Ectodermal cell (in vitro differentiated cells): ENCODE data around the gene UBE2E3.
"Not testable (repeated sequence)": the region's sequence is repeated elsewhere in the genome, so short reads cannot be mapped to it uniquely, and the experiment has no call there.

Source experiments
- H3K27ac ChIP-seq: 2 replicates; pipeline ENCODE4 v1.7.0; 2013; ENCODE audit warnings: mild to moderate bottlenecking, low read depth, low read length; ENCODE audit not compliant: insufficient read depth, poor library complexity, severe bottlenecking
- H3K27me3 ChIP-seq: 2 replicates; pipeline ENCODE4 v1.7.0; 2013; ENCODE audit warnings: mild to moderate bottlenecking, low read length; ENCODE audit not compliant: insufficient read depth, control insufficient read depth, poor library complexity, severe bottlenecking
- H3K36me3 ChIP-seq: one replicate; pipeline ENCODE4 v1.7.0; 2013; ENCODE audit warnings: low read length; ENCODE audit not compliant: control insufficient read depth, insufficient read depth
- H3K4me1 ChIP-seq: one replicate; pipeline ENCODE4 v1.7.0; 2013; ENCODE audit warnings: low read length; ENCODE audit not compliant: control insufficient read depth, insufficient read depth
- H3K4me3 ChIP-seq: 2 replicates; pipeline ENCODE4 v1.7.0; 2013; ENCODE audit warnings: low read depth, low read length, control low read depth; ENCODE audit not compliant: insufficient read depth
- H3K9me3 ChIP-seq: 2 replicates; pipeline ENCODE4 v1.7.0; 2013; ENCODE audit warnings: mild to moderate bottlenecking, low read length, moderate library complexity; ENCODE audit not compliant: control insufficient read depth
- WGBS, 2 experiments: methylation state at CpG; one replicate each; pipeline ENCODE4 v1.1.7; 2013; ENCODE audit warnings: missing lambda C conversion rate in 2 of 2; 5-methylcytosine and 5-hydroxymethylcytosine counted together

UBE2E3 gene

GRCh38 chr2:181022652-181023051, 42.2 kb downstream of the UBE2E3 start:
- no peak overlapping the region for H3K27ac ChIP-seq
- peaks cover 6% of the 10 kb centered on the region for H3K4me1 ChIP-seq
- 87 to 91% methylated on average over 1 to 3 of the region's 3 CpGs for WGBS, 2 experiments
- no peaks in the 10 kb centered on the region for H3K36me3 ChIP-seq
- H3K4me3 ChIP-seq: no peak overlapping the region
- H3K9me3 ChIP-seq: no peaks in the 10 kb centered on the region
- no peaks in the 10 kb centered on the region for H3K27me3 ChIP-seq

- WGBS, 2 experiments: 83 to 93% methylated on average over 1 to 3 of the region's 3 CpGs
- Histone ChIP-seq H3K36me3 (no peaks in the 10 kb centered on the region), H3K27me3 (no peaks in the 10 kb centered on the region), H3K27ac (no peak overlapping the region), H3K9me3 (no peaks in the 10 kb centered on the region), H3K4me3 (no peak overlapping the region), H3K4me1 (peaks cover 6% of the 10 kb centered on the region)
These were observed 44.6 kb downstream of the UBE2E3 start for GRCh38 chr2:181025004-181025403.

- WGBS, 2 experiments: 91 to 97% methylated on average over 2 of the region's 2 CpGs
- Histone ChIP-seq H3K9me3 (no peaks in the 10 kb centered on the region), H3K4me1 (no peaks in the 10 kb centered on the region), H3K27me3 (no peaks in the 10 kb centered on the region), H3K36me3 (no peaks in the 10 kb centered on the region), H3K27ac (no peak overlapping the region), H3K4me3 (no peak overlapping the region)
These were observed 56.0 kb downstream of the UBE2E3 start for GRCh38 chr2:181036445-181036844.

- Histone ChIP-seq H3K4me1 (no peaks in the 10 kb centered on the region), H3K9me3 (no peaks in the 10 kb centered on the region), H3K27me3 (no peaks in the 10 kb centered on the region), H3K36me3 (no peaks in the 10 kb centered on the region), H3K27ac (no peak overlapping the region), H3K4me3 (no peak overlapping the region)
- WGBS, 2 experiments: 92 to 93% methylated on average over 3 to 4 of the region's 4 CpGs
These were observed 56.6 kb downstream of the UBE2E3 start for GRCh38 chr2:181036848-181037603.

GRCh38 chr2:181037922-181038321, 57.5 kb downstream of the UBE2E3 start:
- no peaks in the 10 kb centered on the region for H3K9me3 ChIP-seq
- no peaks in the 10 kb centered on the region for H3K36me3 ChIP-seq
- H3K27me3 ChIP-seq: no peaks in the 10 kb centered on the region
- H3K27ac ChIP-seq: no peak overlapping the region
- H3K4me3 ChIP-seq: no peak overlapping the region
- WGBS, 2 experiments: 94 to 100% methylated on average over 1 of the region's 1 CpG
- no peaks in the 10 kb centered on the region for H3K4me1 ChIP-seq

GRCh38 chr2:181038796-181039195, 58.4 kb downstream of the UBE2E3 start:
- H3K9me3 ChIP-seq: no peaks in the 10 kb centered on the region
- 92 to 100% methylated on average over 2 to 4 of the region's 4 CpGs for WGBS, 2 experiments
- no peaks in the 10 kb centered on the region for H3K36me3 ChIP-seq
- no peaks in the 10 kb centered on the region for H3K27me3 ChIP-seq
- no peaks in the 10 kb centered on the region for H3K4me1 ChIP-seq
- no peak overlapping the region for H3K27ac ChIP-seq
- H3K4me3 ChIP-seq: no peak overlapping the region

- not testable (repeated sequence) for H3K4me1 ChIP-seq, H3K4me3 ChIP-seq, H3K27ac ChIP-seq, H3K36me3 ChIP-seq, H3K27me3 ChIP-seq, H3K9me3 ChIP-seq
- 86 to 92% methylated on average over 8 to 9 of the region's 11 CpGs for WGBS, 2 experiments
These were observed 60.4 kb downstream of the UBE2E3 start for GRCh38 chr2:181040839-181041238.

GRCh38 chr2:181041661-181042060, 61.3 kb downstream of the UBE2E3 start:
- Histone ChIP-seq H3K9me3 (no peaks in the 10 kb centered on the region), H3K4me1 (no peaks in the 10 kb centered on the region), H3K4me3 (no peak overlapping the region), H3K27me3 (no peaks in the 10 kb centered on the region), H3K27ac (no peak overlapping the region), H3K36me3 (no peaks in the 10 kb centered on the region)
- 89 to 98% methylated on average over 2 of the region's 2 CpGs for WGBS, 2 experiments

GRCh38 chr2:181042706-181043105, 62.3 kb downstream of the UBE2E3 start:
- H3K9me3 ChIP-seq: no peaks in the 10 kb centered on the region
- no peak overlapping the region for H3K4me3 ChIP-seq
- no peak overlapping the region for H3K27ac ChIP-seq
- no peaks in the 10 kb centered on the region for H3K27me3 ChIP-seq
- H3K4me1 ChIP-seq: no peaks in the 10 kb centered on the region
- WGBS, 2 experiments: 93 to 94% methylated on average over 1 of the region's 1 CpG
- no peaks in the 10 kb centered on the region for H3K36me3 ChIP-seq

GRCh38 chr2:181046833-181047232, 66.4 kb downstream of the UBE2E3 start:
- Histone ChIP-seq H3K9me3 (no peaks in the 10 kb centered on the region), H3K27me3 (no peaks in the 10 kb centered on the region), H3K27ac (no peak overlapping the region), H3K4me1 (no peaks in the 10 kb centered on the region), H3K4me3 (no peak overlapping the region), H3K36me3 (no peaks in the 10 kb centered on the region)
- WGBS, 2 experiments: 100% methylated on average over 1 of the region's 1 CpG
